SK-N-MC (cell line): ENCODE results near the gene ERICH2.

Source experiments
- DNase-seq: peaks from one replicate; pipeline ENCODE4 v3.0.0-alpha.2; 2011; ENCODE audit warnings: low read depth, low spot score
- H3K27ac ChIP-seq: fragments of 200-600 bp; sonication (generic); 2 replicates; pipeline ENCODE4 v1.5.1; 2016; ENCODE audit warnings: mixed run types
- H3K36me3 ChIP-seq: fragments of 200-600 bp; sonication (generic); 2 replicates; pipeline ENCODE4 v1.6.1; 2017; ENCODE audit warnings: antibody characterized with exemption, low read length, mixed read lengths; ENCODE audit not compliant: insufficient read depth
- H3K4me3 ChIP-seq: fragments of 200-600 bp; sonication (generic); 2 replicates; pipeline ENCODE4 v1.5.1; 2016
- H3K9ac ChIP-seq: fragments of 200-600 bp; sonication (generic); 2 replicates; pipeline ENCODE4 v1.8.0; 2017; ENCODE audit warnings: mixed run types, mixed read lengths; ENCODE audit not compliant: insufficient read length
- H3K9me3 ChIP-seq: fragments of 200-600 bp; sonication (generic); 2 replicates; pipeline ENCODE4 v1.6.1; 2017; ENCODE audit warnings: low read depth, mild to moderate bottlenecking, antibody characterized with exemption, low read length, moderate library complexity, mixed read lengths
- EZH2 ChIP-seq: fragments of 200-600 bp; sonication (generic); IDR thresholded peaks from one replicate; pipeline ENCODE4 v1.6.1; 2017; ENCODE audit warnings: antibody characterized with exemption
- FOXP2 ChIP-seq: optimal IDR thresholded peaks from 2 replicates; pipeline ENCODE3; 2011; ENCODE audit warnings: mild to moderate bottlenecking, moderate library complexity; ENCODE audit not compliant: insufficient read depth; ENCODE audit errors: extremely low read length, control extremely low read depth
- POLR2AphosphoS5 ChIP-seq: IDR thresholded peaks from 2 replicates; pipeline ENCODE4 v1.6.1; 2012; ENCODE audit warnings: mild to moderate bottlenecking, low read depth, low read length, borderline replicate concordance

Gene ERICH2

DNA sequence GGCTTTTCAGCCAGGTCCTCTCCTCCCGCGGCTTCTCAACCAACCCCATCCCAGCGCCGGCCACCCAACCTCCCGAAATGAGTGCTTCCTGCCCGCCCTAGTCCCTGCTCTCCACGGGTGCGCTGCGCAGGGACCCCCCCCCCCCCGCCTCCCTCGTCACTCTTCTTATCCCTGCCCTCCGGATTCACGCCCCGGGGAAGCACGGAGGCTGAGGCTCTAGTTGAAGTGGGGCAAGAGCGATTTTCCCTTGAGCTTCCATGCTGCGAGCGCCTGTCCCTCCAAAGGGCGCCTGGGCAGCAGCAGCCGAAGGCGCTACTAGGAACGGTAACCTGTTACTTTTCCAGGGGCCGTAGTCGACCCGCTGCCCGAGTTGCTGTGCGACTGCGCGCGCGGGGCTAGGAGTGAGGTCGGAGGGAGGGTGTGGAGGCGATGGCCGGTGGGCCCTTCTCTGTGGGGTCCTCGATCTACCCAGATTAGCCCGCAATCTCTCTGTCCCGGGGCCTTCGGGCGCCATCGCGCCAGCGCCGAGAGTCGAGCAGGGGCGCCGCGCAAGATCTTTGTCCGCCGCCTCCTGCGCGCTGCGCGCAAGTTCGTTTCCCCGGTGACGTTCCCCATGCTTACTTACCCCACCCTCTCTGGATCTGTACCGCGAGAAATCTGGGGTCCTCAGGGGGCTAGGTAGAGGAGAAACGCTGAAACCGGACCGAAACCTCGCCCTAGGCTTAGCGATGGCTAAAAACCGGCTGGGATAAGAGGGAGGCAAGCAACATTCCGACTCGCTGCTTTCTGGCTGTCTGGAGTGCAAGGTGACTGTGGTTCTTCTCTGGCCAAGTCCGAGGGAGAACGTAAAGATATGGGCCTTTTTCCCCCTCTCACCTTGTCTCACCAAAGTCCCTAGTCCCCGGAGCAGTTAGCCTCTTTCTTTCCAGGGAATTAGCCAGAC is 47.2 kb downstream of the ERICH2 start:
- Histone ChIP-seq H3K9me3 (no peaks in the 10 kb centered on the region), H3K36me3 (no peaks in the 10 kb centered on the region), H3K4me3 (peak overlapping the region; percentile 74), H3K27ac (no peak overlapping the region), H3K9ac (no peak overlapping the region)
- DNase-seq, result no peak
- no peak for TF ChIP-seq EZH2

GRCh38 chr2:170818036-170818751 is 48.0 kb downstream of the ERICH2 start:
- no peak overlapping the region for H3K27ac ChIP-seq
- no peaks in the 10 kb centered on the region for H3K9me3 ChIP-seq
- H3K4me3 ChIP-seq, result peak overlapping the region; percentile 74
- no peak for DNase-seq
- TF ChIP-seq POLR2AphosphoS5, result no peak
- no peak for TF ChIP-seq FOXP2
- no peak for TF ChIP-seq EZH2
- no peak overlapping the region for H3K9ac ChIP-seq
- no peaks in the 10 kb centered on the region for H3K36me3 ChIP-seq

DNA sequence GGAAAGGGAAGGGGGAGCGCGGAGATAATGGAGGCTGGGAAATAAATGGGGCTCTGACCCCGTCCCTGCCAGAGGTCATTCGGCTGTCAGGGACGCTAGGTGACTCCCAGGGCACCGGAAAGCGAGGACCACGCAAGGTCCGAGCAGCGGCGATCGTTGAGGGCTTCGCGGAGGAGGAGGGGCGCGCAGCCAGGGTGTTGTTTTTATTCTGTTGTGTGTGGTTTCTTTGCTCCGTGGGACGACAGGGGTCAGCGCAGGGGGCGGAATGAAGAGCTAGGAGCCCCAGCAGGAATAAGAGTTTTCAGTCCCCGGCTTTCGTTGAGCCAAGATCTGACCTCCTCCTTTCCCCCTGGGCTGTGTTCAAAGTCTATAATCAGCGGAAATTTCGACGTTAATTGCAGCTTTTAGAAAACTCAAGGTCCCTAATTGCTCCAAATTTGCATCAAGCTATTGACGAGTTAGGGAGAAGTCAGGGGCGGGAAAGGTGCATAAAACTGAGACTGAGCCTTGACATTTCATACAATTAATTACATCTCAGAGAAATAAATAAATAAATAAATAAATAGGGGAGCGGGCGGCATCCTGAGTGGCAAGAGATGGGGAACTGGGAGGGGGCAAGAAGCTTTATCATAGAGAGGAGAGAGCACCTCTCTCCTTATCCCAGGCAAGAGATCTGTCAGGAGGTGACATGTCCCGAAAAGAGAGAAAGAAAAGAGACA is 48.7 kb downstream of the ERICH2 start:
- Histone ChIP-seq H3K9ac (no peak overlapping the region), H3K9me3 (no peaks in the 10 kb centered on the region), H3K36me3 (no peaks in the 10 kb centered on the region), H3K27ac (no peak overlapping the region), H3K4me3 (no peak overlapping the region)
- TF ChIP-seq EZH2, result no peak
- TF ChIP-seq FOXP2, result no peak
- TF ChIP-seq POLR2AphosphoS5, result no peak
- no peak for DNase-seq

DNA sequence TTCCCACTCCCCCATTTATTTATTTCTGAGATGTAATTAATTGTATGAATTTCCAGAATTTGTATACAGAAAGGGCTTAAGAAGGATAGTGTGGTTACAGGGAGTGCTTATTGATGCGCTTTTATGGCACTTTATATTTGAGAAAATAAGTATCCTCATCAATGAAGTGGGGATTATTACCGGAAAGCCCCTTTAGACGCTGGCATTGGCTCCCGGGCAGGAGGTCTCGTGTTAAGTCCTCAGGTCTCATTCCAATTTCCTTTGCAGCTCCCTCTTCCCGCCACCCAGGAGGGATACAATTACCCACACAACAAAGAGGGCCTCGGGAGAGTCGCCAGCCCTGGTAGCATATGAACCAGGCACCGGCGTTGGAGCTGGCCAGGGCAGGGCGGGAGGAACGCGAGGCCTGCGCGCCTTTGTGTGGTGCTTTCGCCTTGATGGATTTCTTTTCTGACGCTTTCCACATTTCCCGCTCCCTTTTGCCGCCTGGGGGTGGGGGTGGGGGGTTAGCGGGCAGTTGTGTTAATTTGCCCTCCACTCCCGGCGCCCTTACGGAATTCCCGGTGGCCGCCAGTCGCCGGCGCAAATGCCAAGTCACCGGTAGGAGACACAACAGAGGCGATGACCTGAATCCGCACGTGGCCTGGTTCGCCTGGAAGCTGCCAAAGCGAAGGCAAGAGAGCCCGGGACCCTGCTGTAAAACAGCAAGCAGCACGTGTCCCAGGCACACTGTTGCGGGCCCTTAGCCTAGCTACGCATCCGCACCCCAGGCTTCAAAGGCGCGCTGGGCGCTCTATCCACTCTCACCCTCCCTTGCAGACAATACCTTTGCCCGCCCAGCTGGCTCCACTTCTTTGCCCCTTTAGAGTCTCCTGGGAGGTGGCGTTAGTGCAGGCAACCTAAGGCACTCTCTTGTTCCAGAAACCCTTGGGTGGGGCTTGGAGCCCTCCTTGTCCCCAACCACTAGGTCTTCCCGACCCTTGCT is 49.8 kb downstream of the ERICH2 start:
- no peaks in the 10 kb centered on the region for H3K9me3 ChIP-seq

DNA sequence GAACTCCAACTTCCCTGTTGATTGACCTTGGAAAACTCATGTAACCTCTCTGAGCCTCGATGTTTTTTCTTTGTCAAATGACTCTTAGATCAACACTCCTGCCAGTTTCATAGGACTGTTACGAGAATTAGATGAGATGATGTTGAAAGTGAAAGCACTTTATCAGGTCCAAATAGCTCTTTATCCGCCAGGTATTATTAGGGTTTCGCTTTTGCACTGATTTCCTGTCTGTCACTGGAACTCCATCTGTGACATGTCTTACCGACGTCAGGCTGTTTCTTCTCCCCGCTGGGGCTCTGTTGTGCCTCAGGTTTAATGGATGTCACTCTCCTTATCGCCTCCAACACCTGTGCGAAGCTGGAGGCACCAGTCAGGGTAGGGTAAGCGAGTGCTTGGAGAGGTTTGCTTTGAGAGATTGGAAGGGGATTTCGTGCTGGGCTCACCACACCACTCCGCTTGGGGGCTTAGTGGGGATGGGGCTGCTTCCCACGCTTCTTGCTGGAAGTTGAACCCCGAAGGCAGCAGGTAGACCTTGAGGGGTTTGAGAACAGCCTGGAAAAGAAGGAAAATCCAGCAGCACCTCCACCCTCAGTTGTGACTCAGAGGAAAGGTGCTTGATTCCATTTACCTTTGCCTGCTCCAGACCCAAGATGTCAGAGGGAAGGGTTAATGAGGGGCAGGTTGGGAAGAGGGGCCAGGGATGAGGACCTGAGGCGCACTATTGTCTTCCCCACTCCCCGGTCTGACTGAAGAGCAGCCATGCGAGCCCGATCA is 50.8 kb downstream of the ERICH2 start:
- TF ChIP-seq EZH2, result no peak
- no peak overlapping the region for H3K9ac ChIP-seq
- H3K9me3 ChIP-seq, result no peaks in the 10 kb centered on the region
- H3K27ac ChIP-seq, result no peak overlapping the region
- H3K4me3 ChIP-seq, result no peak overlapping the region
- H3K36me3 ChIP-seq, result no peaks in the 10 kb centered on the region
- DNase-seq, result no peak

More for the DNA sequence above, 49.8 kb downstream of the ERICH2 start:
- DNase-seq, result no peak
- Histone ChIP-seq H3K27ac (no peak overlapping the region), H3K9ac (no peak overlapping the region), H3K4me3 (no peak overlapping the region), H3K36me3 (no peaks in the 10 kb centered on the region)
- TF ChIP-seq POLR2AphosphoS5 (no peak), FOXP2 (no peak), EZH2 (no peak)

GRCh38 chr2:170821531-170822289 is 51.5 kb downstream of the ERICH2 start:
- no peak for DNase-seq
- Histone ChIP-seq H3K9me3 (no peaks in the 10 kb centered on the region), H3K36me3 (no peaks in the 10 kb centered on the region), H3K4me3 (no peak overlapping the region), H3K9ac (no peak overlapping the region), H3K27ac (no peak overlapping the region)
- TF ChIP-seq FOXP2 (no peak), EZH2 (no peak), POLR2AphosphoS5 (no peak)
